Uterus (tissue), 4 donors: ENCODE data around the gene TET2. TPM values are rescaled to one million over a fixed set of nuclear protein-coding genes. Genes with fewer than 3 reads are reported as not detected.

Experiments
- DNase-seq, 2 donors: peaks; one replicate each; pipeline ENCODE4 v3.0.0-alpha.2; 2019 to 2020
- H3K27ac ChIP-seq, 2 donors: fragments of 200-600 bp; sonication (generic); 1 replicate in 1 of 2; 2 replicates in 1 of 2; pipeline ENCODE4 v1.5.1; 2016 to 2018
- H3K27me3 ChIP-seq, 2 donors: fragments of 200-600 bp; sonication (generic); one replicate each; pipeline ENCODE4 v1.5.1; 2018 to 2019; ENCODE audit warnings: control low read depth in 1 of 2
- H3K36me3 ChIP-seq, 2 donors: fragments of 200-600 bp; sonication (generic); one replicate each; pipeline ENCODE4 v1.5.1; 2019; ENCODE audit warnings: control low read depth in 1 of 2
- H3K4me1 ChIP-seq, 2 donors: fragments of 200-600 bp; sonication (generic); one replicate each; pipeline ENCODE4 v1.5.1; 2018 to 2019; ENCODE audit warnings: control low read depth in 1 of 2
- H3K4me3 ChIP-seq, 2 donors: fragments of 200-600 bp; sonication (generic); 1 replicate in 1 of 2; 2 replicates in 1 of 2; pipeline ENCODE4 v1.5.1; 2018 to 2019; ENCODE audit warnings: mild to moderate bottlenecking in 1 of 2
- H3K9me3 ChIP-seq, 2 donors: fragments of 200-600 bp; sonication (generic); one replicate each; pipeline ENCODE4 v1.5.1; 2019; ENCODE audit warnings: control low read depth in 1 of 2
- POLR2A ChIP-seq, 2 donors: fragments of 450-650 bp; IDR thresholded peaks; one replicate each; pipeline ENCODE4 v1.6.1; 2016; ENCODE audit warnings: antibody characterized with exemption in 2 of 2, mild to moderate bottlenecking in 1 of 2, moderate library complexity in 1 of 2
- intact Hi-C: fragments of 100-400 bp; cut with DNase I; formaldehyde crosslinking; loops from one replicate; pipeline ENCODE4 v1.15.1; 2023; ENCODE audit warnings: low total_unique reads
- total RNA-seq, 4 donors: library from RNA; depleted of rRNA in 3 of 4; stranded (reverse); fragments of >200 nt in 3 of 4; gene quantifications; one replicate each; pipeline versions ENCODE4 v1.1.0 to v1.2.4, GENCODE V29; 2014 to 2023
- TF ChIP-seq, protein P1 (sequence below), 4 experiments: fragments of 200-600 bp in 2 of 4; fragments of 450-650 bp in 2 of 4; sonication (generic) in 2 of 4; IDR thresholded peaks; one replicate each; pipeline ENCODE4 v1.5.1; 2016 to 2019; ENCODE audit warnings: antibody characterized with exemption in 4 of 4, mild to moderate bottlenecking in 2 of 4, moderate library complexity in 1 of 4
- donor health status: DM: yes; HTN: yes; CAD: no.

Gene TET2
- 10 to 100 TPM; 17.9 to 93.5 (median 35.9) TPM for total RNA-seq

DNA sequence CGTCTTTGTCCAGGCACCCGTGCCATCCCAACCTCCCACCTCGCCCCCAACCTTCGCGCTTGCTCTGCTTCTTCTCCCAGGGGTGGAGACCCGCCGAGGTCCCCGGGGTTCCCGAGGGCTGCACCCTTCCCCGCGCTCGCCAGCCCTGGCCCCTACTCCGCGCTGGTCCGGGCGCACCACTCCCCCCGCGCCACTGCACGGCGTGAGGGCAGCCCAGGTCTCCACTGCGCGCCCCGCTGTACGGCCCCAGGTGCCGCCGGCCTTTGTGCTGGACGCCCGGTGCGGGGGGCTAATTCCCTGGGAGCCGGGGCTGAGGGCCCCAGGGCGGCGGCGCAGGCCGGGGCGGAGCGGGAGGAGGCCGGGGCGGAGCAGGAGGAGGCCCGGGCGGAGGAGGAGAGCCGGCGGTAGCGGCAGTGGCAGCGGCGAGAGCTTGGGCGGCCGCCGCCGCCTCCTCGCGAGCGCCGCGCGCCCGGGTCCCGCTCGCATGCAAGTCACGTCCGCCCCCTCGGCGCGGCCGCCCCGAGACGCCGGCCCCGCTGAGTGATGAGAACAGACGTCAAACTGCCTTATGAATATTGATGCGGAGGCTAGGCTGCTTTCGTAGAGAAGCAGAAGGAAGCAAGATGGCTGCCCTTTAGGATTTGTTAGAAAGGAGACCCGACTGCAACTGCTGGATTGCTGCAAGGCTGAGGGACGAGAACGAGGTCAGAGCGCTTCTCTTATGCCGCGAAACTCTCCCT is at the start of gene TET2:
Gene TET2 (plus strand): TSS at position 601 of the 740 bp plus-strand sequence. CDS start 87,067 bp downstream, outside the sequence.
- H3K4me1 ChIP-seq: peaks cover 0 to 3% of the 10 kb centered on the region in 2 donors
- intact Hi-C loops: no loop called here

DNA sequence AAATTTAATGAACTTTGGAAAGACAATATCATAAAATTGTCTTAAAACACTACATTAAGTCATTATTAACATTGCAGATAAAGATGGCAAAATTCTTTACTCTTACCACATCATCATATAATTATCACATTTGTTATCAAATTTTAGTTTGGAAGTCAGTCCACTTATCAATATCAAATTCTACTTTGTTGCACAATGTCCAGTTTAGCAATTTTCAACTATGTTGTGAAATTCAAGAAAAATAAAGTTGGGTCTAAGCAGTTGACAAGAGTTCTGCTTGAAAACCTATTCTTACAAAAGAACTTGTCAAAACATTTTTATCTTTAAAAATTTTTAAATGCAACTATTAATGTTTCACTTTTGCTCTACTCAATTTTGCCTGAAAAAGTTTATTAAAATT is 44.7 kb upstream of the TET2 start:
- no peaks in the 10 kb centered on the region for H3K9me3 ChIP-seq
- no peaks in the 10 kb centered on the region for H3K27me3 ChIP-seq
- H3K36me3 ChIP-seq: no peaks in the 10 kb centered on the region
- no peaks in the 10 kb centered on the region for H3K4me1 ChIP-seq
- DNase-seq: no peak
- intact Hi-C loops: no loop called here
- TF ChIP-seq POLR2A (IDR thresholded peaks at IDR 0.05): no peak
- TF ChIP-seq, protein P1, sequence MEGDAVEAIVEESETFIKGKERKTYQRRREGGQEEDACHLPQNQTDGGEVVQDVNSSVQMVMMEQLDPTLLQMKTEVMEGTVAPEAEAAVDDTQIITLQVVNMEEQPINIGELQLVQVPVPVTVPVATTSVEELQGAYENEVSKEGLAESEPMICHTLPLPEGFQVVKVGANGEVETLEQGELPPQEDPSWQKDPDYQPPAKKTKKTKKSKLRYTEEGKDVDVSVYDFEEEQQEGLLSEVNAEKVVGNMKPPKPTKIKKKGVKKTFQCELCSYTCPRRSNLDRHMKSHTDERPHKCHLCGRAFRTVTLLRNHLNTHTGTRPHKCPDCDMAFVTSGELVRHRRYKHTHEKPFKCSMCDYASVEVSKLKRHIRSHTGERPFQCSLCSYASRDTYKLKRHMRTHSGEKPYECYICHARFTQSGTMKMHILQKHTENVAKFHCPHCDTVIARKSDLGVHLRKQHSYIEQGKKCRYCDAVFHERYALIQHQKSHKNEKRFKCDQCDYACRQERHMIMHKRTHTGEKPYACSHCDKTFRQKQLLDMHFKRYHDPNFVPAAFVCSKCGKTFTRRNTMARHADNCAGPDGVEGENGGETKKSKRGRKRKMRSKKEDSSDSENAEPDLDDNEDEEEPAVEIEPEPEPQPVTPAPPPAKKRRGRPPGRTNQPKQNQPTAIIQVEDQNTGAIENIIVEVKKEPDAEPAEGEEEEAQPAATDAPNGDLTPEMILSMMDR (IDR thresholded peaks at IDR 0.05): no peak
- no peak overlapping the region for H3K4me3 ChIP-seq
- H3K27ac ChIP-seq: no peak overlapping the region

More for the DNA sequence above, at the start of gene TET2:
- Histone ChIP-seq H3K27me3 (no peaks in the 10 kb centered on the region), H3K4me3 (peak within 1 kb of the TSS; percentile 73 to 89), H3K36me3 (no peaks in the 10 kb centered on the region), H3K27ac (peak within 1 kb of the TSS; percentile 89 to 94), H3K9me3 (no peaks in the 10 kb centered on the region)
- TF ChIP-seq, protein P1 (IDR thresholded peaks at IDR 0.05): peak in 2 of 4 experiments; percentile 2 to 15
- TF ChIP-seq POLR2A (IDR thresholded peaks at IDR 0.05): peak; percentile 59 to 65
- peak; percentile 60 to 64 for DNase-seq

DNA sequence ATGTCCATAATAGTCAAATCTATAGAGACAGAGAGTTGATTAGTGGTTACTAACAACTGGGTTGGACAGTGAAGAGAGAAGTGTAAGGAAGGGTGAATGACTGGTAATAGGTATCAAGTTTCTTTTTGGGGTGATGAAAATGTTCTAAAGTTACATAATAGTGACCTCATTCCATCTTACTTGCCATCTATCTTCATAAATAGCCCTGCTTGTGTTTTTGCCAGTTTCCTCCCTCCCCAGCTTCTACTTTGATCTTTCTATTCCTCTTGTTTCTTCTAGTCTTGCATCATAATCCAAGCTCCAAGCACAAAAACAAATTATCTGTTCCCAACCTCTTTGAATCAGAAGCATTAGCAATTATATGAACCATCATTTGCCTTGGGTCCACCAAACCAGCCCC is 40.2 kb upstream of the TET2 start:
- H3K4me1 ChIP-seq: no peaks in the 10 kb centered on the region
- H3K4me3 ChIP-seq: no peak overlapping the region
- intact Hi-C loops: no loop called here
- peak in 1 of 2 donors; percentile 42 for DNase-seq
- no peaks in the 10 kb centered on the region for H3K27me3 ChIP-seq
- TF ChIP-seq, protein P1 (IDR thresholded peaks at IDR 0.05): no peak
- no peak for TF ChIP-seq POLR2A (IDR thresholded peaks at IDR 0.05)
- H3K27ac ChIP-seq: peak overlapping the region; percentile 34 to 35
- no peaks in the 10 kb centered on the region for H3K9me3 ChIP-seq
- H3K36me3 ChIP-seq: no peaks in the 10 kb centered on the region

DNA sequence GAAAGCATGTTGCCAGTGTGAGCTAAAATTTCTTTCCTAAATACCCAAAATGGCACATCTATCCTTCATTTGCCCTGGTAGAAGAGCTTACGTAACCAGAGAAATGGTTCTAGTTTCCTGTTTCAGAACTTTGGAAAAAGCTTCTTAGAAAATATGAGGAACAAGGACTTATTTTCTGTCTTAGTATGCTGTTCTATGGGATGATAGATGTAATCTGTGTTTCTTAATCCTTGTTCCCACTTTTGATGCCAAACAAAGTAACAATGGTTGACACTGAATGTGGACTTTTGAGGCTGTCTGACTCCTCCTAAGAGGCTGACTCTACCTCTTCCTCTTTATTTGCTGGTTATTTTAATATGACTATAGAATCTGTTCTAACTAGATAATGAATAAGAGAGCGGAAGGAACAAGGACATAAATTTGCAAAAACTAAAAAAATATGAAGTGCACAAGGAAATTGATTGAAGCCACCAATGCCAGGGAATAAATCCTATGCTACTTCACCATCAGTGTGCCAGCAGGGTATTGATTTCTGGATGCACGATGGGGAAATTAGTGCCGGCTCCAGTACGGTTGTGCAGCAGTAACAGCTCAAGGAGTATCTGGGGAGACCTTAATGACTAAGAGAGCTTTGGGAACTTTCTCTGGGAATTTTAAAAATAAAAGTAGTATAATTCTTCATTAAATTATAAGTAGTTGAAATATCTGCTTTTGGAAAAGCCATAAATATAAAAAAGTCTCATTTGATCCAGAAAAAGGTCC is 39.4 kb upstream of the TET2 start:
- Histone ChIP-seq H3K27me3 (no peaks in the 10 kb centered on the region), H3K27ac (peak overlapping the region; percentile 34 to 35), H3K4me1 (no peaks in the 10 kb centered on the region), H3K9me3 (no peaks in the 10 kb centered on the region), H3K36me3 (no peaks in the 10 kb centered on the region), H3K4me3 (no peak overlapping the region)
- TF ChIP-seq, protein P1 (IDR thresholded peaks at IDR 0.05): no peak
- TF ChIP-seq POLR2A (IDR thresholded peaks at IDR 0.05): no peak
- intact Hi-C loops: no loop called here
- no peak for DNase-seq

DNA sequence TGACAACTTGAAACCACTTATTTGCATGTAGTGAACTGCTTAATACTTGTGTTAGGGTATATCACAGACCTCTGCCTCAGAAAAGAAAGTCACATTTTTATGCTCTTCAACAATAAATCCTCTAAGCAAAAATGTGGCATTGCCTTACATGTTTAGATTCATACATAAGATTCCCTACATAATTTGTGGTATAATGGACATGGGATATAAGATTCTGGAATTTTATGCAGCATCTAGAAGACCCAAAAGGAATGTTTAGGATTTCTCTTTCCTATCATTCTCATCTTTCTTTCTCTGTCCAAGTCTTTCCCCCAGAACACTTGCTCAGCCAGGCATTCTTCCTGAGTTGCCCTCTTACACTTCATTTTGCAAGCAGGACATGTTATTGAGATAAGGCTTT is 37.7 kb upstream of the TET2 start:
- intact Hi-C loops: no loop called here
- TF ChIP-seq, protein P1 (IDR thresholded peaks at IDR 0.05): no peak
- TF ChIP-seq POLR2A (IDR thresholded peaks at IDR 0.05): no peak

More for the DNA sequence above, 37.7 kb upstream of the TET2 start:
- Histone ChIP-seq H3K27me3 (no peaks in the 10 kb centered on the region), H3K4me1 (no peaks in the 10 kb centered on the region), H3K27ac (no peak overlapping the region), H3K9me3 (no peaks in the 10 kb centered on the region), H3K36me3 (no peaks in the 10 kb centered on the region), H3K4me3 (no peak overlapping the region)
- no peak for DNase-seq
